Stimulated activated naive CD4-positive, alpha-beta T cell (primary cell): ENCODE results near the gene SORCS2.

ENCODE experiments used
- DNase-seq, 6 experiments: peaks; one replicate each; lab custom pipeline; 2025; lab: John Stamatoyannopoulos, UW

SORCS2 gene

GRCh38 chr4:7244751-7245320, 52.5 kb downstream of the SORCS2 start:
- DNase-seq = no peak

GRCh38 chr4:7247521-7247920, 55.2 kb downstream of the SORCS2 start:
- DNase-seq = no peak

GRCh38 chr4:7247946-7248345, 55.6 kb downstream of the SORCS2 start:
- DNase-seq = no peak

GRCh38 chr4:7248857-7249256, 56.5 kb downstream of the SORCS2 start:
- no peak for DNase-seq

GRCh38 chr4:7251321-7251720, 59.0 kb downstream of the SORCS2 start:
- DNase-seq = no peak

- no peak for DNase-seq
These were observed 59.7 kb downstream of the SORCS2 start for GRCh38 chr4:7252051-7252450.

- DNase-seq = no peak
These were observed 60.4 kb downstream of the SORCS2 start for GRCh38 chr4:7252510-7253340.

- no peak for DNase-seq
These were observed 61.0 kb downstream of the SORCS2 start for GRCh38 chr4:7253341-7253700.

GRCh38 chr4:7253837-7254236, 61.5 kb downstream of the SORCS2 start:
- no peak for DNase-seq

- no peak for DNase-seq
These were observed 62.6 kb downstream of the SORCS2 start for GRCh38 chr4:7254736-7255487.

GRCh38 chr4:7255488-7255881, 63.1 kb downstream of the SORCS2 start:
- DNase-seq = no peak

- no peak for DNase-seq
These were observed 63.7 kb downstream of the SORCS2 start for GRCh38 chr4:7255996-7256395.

GRCh38 chr4:7256984-7257810, 64.9 kb downstream of the SORCS2 start:
- DNase-seq = no peak

GRCh38 chr4:7259039-7259438, 66.7 kb downstream of the SORCS2 start:
- DNase-seq = no peak

- DNase-seq = no peak
These were observed 68.2 kb downstream of the SORCS2 start for GRCh38 chr4:7260569-7260968.

- DNase-seq = no peak
These were observed 68.7 kb downstream of the SORCS2 start for GRCh38 chr4:7261087-7261486.

- no peak for DNase-seq
These were observed 69.2 kb downstream of the SORCS2 start for GRCh38 chr4:7261536-7261935.

GRCh38 chr4:7262134-7262533, 69.8 kb downstream of the SORCS2 start:
- no peak for DNase-seq

GRCh38 chr4:7263166-7263565, 70.8 kb downstream of the SORCS2 start:
- DNase-seq = no peak

GRCh38 chr4:7264694-7265093, 72.4 kb downstream of the SORCS2 start:
- no peak for DNase-seq

GRCh38 chr4:7266525-7267292, 74.4 kb downstream of the SORCS2 start:
- no peak for DNase-seq
